GM19351 (cell line): ENCODE results near the gene NSL1.
A peak's percentile ranks its signal among the peaks of the same experiment; 100 is the strongest.
"Not testable (repeated sequence)": the region's sequence is repeated elsewhere in the genome, so short reads cannot be mapped to it uniquely, and the experiment has no call there.

Experiments
- ATAC-seq: cut with Tn5 transposase; IDR thresholded peaks from one replicate; pipeline ENCODE4 v1.9.1; 2021; ENCODE audit warnings: mild to moderate bottlenecking, moderate library complexity; ENCODE audit not compliant: unreplicated experiment

The NSL1 gene

DNA sequence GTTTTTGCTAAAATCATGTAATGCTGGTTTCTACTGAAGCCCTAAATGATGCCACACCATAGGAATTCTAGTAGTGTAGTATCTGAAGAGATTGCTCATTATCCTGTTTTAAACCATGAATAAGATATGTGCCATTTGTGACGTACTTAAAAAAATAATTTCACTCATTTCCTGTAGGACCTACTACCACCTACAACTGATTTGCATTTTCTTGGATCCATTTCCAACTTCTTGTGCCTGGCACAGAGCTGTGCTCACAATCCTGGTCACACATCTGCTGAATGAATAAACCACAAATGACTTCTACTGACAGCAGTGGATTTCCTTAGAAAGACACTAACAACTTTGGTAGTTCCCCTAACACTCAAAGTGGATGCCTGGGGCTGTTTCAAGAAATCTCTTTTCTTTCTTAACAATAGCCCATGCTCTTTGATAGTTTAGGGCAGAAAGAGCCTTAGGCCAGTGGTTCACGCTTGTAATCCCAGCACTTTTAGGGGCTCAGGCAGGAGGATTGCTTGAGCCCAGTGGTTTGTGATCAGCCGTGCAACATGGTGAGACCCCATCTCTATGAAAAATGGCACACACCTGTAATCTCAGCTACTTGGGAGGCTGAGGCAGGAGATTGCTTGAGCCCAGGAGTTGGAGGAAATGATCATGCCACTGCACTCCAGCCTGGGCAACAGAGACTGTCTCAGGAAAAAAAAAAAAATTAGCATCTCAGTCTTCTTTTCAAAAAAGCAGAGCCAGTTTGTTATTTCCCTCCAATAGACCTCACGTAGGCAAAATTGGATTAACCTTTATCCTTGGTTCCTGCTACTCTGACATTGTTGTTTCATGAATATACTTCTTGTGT is 78.9 kb downstream of the NSL1 start:
- ATAC-seq: no peak

DNA sequence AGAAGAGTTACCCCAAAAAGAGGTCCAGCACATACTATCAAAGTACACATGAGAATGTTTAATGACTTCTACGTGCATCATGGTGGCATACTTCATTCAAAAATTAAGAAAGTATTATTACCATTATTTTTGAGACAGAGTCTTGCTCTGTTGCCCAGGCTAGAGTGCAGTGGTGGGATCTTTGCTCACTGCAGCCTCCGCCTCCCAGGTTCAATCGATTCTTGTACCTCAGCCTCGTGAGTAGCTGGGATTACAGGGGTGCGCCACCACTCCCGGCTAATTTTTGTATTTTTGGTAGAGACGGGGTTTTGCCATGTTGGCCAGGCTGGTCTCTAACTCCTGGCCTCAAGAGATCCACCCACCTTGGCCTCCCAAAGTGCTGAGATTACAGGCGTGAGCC is 79.6 kb downstream of the NSL1 start:
- ATAC-seq: not testable (repeated sequence)

DNA sequence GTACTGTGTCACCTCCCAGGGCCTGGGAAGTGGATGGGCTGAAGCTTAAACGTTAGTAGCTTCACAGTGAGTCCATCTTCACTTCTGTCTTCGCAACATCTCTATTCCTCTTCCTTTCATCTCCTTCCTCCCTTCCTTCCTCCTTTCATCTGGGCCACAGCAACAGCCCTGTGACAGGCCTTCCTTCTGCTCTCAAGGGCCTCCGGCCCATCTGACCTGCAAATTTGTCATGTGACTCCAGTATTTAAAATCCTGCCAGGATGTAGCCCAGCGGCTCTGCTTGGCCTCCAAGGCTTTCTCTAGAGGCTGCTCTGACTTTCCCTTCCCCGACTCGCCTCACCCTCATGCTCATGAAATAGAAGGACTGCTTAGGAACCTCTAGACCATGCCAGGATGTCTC is 81.0 kb downstream of the NSL1 start:
- no peak for ATAC-seq

DNA sequence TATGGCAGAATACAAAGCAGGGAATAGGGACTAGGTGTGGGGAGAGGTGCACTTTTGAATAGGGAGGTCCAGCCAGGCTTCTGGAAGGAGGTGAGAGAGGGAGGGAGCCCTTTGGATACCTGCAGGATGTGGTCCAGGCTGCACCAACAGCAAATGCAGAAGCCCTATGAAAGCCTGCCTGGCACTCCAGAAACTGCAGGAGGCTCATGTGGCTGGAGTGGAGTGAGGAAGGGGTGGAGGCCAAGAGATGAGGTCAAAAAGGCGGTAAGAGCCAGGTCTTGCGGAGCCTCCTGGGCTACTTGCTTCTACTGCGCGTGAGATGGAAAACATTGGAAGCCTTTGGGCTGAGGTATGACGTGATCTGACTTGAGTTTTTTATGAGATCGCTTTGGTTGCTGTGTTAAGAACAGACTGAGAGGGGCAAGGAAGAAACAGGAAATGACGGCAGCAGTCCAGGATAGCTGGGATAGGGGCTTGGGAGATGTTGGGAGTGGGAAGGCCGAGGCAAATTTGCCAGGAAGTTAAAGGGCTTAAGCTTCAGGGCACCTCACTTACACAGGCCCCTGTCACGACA is 87.5 kb downstream of the NSL1 start:
- no peak for ATAC-seq

DNA sequence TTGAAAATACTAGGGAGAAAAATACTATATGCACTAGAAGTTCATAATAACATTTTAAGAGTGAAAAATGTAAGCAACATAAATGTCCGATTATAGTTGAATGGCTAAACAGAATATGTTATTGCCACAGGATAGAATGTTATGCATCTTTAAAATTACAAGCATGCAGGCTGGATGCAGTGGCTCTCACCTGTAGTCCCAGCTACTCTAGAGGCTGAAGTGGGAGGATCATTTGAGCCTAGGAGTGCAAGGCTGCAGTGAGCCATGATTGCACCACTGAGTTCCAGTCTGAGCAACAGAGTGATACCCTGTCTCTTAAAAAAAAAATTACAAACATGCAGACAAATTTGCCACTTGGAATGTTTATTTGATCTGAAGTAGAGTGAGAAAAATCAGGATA is 88.9 kb downstream of the NSL1 start:
- ATAC-seq: no peak

DNA sequence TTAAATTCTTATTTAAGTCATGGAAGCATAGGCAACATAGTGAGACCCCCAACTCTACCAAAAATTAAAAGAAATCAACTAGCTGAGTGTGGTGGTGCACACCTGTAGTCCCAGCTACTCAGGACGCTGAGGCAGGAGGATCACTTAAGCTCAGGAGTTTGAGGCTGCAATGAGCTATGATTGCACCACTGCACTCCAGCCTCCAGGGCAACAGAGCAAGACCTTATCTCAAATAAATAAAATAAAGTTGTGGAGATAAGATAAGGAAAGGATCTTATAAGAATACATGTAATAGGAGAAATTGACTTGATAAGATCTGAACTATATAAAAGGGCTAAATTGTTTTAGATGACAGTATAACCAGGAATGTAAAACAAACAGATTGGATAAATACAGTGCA is 89.7 kb downstream of the NSL1 start:
- ATAC-seq: no peak

DNA sequence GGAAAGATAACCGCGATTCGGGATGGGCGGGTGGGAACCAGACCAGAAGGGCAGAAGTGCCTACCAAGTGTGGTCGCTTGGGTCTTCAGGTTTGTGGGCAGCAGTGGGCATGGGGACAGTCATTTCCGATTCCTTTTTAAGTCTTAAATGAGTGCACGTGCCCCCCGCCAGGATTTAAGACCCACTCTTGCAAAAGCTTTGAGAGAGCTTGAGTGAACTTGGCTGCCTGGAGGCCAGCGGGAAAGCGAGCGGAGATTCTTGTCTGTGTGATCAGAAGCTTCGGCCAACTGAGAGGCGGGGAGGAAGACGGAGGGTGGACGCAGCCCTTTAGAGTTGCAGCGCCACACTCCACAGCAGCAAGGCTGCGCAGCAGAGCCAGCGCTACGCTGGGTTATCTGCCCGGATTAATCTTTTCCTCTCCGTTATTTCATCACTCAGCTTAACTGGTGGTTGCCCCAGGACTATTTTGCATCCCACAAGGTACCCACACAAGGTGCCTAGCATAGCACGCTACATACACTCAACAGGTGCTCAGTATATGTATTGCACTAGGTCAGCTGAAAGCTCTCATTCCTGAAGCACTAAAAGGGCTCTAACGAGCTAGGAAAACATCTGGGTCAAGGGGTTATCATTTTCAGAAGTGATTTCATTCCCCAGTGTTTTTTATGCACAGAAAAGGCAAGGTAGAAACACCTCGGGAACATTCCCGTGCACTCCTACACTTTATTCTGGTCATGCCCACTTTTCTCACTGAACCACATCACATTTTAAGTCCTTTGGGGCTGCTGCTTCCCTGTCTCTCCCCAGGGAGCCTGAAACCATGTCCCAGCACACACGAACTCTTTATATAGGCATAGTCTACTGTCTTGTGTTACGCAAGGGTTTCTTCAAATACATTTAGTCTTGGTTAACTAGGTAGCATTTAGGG is 90.4 kb downstream of the NSL1 start:
- ATAC-seq: peak; percentile 34

DNA sequence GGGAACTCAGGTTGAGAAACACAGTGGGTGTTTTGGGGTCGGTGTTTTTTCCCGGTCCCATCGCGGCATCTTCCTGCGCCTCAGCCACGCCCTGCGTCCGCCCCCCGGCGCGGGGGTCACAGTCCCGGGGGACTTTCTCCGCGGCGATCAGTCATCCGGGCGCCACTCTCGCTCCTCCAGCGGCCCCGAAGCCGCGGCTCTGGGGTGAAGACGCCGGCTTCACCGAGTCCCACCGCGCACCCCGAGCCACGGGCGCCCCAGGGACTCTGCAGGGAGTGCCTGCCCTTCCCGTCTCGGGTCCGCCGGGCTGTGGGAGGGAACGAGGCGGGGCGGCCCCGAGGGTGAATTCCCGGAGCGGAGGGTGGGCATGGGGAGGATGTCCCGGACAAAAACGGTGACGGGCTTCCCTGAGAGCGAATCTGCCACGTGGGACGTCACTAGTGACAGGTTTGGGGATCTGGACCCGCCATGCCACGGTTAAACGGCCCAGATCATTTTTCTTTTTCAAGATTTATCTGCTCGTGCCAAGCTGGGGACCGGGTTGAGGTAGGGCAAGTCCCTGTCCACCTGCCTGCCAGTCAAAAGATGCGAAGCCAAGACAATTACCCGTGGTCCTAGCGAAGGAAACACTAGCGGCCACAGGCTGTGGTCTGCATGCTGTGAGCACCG is 91.2 kb downstream of the NSL1 start:
- ATAC-seq: peak; percentile 26

DNA sequence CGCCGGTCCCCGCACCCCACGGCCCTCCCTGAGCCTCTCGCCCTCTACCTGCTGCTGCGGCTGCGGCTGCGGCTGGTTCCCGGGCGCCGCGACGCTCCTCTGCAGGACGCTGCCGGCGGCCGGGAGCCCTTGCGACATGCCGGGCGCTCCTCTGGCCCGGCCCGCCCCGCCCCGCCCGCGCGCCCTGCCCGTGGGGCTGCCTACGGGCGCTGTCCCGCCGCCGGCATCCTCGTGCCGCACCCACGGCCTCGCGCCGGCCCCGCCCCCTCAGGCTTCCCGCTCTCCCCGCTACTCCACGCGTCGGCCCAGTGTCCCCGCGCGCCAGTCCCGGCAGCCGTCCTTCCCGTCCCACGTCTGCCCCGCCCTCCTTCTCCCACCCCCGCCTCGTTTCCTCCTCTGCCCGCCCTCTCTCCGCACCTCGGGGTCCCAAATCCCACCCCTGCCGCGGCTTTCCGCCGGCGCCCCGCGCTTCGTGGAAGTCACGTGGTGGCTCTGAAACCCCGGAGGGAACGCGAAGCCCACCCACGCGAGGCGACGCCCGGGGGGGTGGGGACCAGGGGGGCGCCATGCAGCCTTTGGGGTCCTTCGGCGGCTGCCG is 91.9 kb downstream of the NSL1 start, which contains the start of gene BATF3:
Gene BATF3, minus strand, starts transcription at position 216 of the 598 bp plus-strand sequence. Its CDS starts 78 bp downstream, at position 138.
- ATAC-seq: peak; percentile 15

DNA sequence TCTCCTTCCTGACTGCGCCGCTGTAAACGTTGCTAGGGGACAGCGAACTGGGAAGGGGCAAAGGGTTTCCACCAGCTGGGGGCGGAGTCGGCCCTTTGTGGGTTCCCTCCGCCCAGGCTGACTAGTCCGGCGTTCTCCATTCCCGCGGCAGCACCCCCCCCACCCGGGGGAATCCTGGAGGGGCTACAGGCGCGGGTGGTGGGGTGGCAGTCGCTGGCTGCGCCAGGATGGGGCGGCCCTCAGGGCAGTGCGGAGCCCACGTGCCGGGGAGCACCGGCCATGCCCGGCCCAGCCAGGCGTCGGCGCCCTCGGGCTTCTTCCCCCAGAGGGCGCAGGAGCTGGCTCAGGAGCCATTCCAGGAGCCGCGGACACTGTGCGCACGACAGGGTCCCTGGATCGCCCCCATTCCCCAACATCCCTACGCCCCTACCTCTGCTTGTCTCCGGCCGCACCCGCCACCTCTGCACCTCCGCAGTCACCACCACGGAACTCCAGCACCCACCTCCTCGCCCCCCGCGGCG is 92.4 kb downstream of the NSL1 start:
- peak; percentile 51 for ATAC-seq

DNA sequence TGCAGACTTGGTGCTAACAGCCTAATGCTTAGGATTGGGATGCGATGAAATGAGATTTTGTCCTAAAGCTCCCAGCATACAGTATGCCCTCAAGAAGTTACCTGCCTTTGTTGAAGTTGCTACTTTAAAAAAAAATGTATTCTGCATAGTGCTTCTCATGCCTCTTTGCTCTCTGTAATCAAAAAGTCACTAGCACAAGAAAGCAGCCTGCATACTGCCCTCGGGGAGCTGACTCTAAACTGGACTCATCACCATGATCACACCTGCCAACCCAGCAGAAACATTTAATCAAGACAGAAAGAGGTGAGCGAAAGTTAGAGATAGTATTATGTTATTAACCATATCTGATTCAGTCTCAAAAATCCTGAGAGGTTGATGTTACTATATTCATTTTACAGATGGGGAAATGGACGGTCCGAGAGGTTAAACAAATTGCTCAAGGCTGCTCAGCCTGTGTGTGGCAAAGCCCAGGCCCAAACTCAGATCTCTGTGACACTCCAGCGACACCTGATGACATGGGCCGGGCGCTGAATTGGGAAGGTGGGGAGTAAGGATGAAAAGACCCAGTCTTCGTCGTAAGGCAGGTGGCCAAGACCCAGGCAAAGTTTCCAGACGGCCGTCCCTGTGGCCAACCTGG is 93.0 kb downstream of the NSL1 start:
- ATAC-seq: peak; percentile 8

DNA sequence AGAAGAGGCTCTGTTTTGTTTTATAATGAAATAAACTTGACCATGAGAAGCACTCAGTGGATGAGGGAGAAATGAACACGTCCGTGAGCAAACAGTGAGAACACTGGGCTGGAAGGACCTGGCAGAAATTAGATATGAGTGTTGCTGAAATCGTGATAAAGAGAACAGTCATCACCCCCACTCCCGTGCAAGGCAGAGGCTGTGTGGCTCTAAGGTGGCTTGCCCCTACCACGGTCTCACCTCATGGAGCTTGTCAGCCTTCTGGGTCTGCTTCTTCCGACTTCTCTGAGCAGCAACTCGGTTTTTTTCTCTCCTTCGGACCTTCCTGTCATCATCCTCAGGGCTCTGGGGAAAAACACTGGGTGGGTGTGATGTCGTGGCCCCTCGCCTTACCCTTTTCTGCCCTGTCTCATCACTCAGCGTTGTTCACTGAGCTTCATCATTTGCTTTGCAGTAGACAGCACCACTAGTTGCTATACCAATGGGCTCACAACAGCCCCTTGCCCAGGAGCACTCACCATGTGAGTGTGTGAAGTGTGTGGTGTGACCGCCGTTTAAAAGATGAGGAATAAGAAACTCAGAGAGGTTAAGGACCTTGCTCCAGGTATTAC is 94.8 kb downstream of the NSL1 start:
- ATAC-seq: no peak

DNA sequence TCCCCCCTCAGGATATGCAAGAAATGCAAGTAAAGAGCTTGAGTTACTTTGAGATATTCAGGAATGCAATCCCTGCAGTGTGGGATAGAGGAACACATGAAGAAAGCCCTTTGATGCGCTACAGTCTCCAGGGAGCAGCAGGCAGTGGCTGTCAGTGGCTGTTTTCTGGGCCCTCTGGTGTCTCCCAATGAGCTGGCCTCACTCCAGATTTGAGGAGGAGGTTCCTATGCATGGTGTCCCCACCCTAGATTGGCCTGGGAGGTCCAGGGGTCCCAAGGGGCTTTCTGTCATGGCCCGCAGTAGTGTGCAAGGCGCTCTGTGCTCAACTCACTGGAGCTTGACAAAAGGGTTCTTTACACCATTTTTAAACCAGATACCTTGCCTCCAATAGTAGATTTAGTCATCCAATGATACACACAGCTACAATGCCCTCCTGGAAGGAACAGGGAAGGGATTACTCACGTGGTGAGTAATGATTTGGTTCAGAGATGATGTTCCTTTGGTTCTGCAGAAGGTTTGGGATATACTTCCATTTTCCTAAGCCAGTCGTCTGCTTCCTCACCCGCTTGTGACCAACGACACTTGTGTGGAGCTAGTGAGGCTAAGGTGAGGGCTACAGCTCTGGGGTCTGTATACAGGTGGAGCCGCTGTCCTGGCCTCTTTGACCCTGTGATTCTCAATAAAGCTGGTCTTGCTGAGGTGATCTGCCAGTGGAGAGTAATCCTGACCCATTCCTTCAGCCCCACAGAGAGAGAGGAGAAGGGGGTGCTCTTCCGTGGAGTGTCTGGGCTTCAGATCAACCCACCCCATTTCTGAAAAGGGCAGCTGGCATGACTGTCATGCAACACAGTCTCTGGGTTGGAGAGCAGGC is 98.6 kb downstream of the NSL1 start:
- ATAC-seq: no peak

DNA sequence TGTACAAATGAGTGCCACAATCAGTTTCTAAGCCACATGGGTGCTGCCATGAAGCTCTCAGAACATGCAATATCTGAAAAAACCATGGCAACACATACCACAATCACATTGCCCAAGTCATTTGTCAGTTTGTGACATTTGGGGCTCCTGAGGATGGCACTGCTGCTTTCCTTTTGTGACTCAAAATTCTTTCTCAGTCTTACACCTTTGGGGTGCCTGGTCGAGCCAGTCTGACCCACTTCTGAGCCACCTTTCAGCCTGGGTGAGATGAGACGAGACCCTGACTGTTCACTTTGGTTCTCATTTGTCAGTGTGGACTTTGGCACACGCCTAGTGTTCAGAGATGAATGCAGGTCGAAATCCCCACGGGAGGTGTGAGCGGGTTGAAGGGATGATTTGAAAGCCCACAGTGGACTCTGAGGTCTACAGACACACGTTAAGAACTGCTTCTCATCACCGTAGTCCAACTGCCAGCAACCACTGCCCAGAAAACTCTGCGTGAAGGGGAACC is 100.0 kb downstream of the NSL1 start:
- peak; percentile 45 for ATAC-seq

DNA sequence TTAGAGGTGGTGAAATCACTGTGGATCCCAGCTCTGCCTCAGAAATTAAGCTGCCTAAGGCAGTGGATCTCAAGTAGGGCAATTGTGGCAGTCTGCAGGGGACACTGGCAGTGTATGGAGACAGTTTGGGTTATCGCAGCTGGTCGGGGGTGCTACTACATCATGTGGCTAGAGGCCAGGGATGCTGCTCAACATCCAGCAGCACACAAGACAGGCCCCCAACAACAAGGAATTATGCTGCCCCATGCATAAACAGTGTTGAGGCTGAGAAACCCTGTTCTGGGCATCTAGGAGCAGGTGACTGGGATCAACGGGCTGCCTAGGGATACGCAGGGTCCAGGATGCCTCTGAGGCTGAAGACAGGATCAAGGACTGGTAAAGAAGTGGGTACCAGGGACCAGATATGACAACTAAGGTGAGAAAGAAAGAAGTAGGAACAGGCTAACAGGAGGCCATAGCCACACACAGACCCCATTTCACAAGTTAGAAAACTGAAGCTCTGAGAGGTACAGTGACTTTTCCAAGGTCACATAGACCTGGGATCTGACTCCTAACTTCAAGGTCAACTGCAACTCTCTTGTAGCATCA is 100.7 kb downstream of the NSL1 start:
- ATAC-seq: no peak

DNA sequence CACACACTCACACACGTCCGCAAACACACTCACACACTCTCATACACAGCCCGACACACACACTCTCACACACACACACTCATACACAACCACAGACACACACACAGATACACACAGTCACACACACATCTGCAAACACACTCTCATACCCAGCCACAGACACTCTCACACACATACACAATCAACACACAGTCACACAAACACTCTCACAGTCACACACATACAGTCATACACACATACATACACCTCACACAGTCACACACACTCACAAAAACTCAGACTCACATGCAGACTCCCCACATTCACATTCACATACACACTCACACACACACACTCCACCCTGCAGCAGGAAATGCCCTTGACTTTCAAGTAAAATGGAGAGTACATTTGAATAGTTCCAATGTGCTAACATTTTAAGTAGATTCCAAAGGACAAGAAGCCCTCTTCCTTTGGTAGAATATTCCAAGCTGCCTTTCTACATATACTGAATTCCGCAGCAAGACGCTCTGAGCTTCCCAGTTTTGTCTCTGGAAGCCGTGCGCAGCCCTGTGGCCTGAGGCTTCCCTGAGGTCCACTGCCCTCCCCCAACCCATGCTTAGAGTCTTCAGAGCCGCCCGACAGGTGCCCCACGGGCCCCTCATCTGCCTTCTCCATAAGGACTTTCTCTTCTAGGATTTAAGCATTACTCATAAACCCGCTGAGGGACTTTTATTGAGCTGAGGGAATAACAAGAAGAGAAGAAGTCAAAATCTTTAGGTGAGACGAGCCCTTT is 101.6 kb downstream of the NSL1 start:
- no peak for ATAC-seq

DNA sequence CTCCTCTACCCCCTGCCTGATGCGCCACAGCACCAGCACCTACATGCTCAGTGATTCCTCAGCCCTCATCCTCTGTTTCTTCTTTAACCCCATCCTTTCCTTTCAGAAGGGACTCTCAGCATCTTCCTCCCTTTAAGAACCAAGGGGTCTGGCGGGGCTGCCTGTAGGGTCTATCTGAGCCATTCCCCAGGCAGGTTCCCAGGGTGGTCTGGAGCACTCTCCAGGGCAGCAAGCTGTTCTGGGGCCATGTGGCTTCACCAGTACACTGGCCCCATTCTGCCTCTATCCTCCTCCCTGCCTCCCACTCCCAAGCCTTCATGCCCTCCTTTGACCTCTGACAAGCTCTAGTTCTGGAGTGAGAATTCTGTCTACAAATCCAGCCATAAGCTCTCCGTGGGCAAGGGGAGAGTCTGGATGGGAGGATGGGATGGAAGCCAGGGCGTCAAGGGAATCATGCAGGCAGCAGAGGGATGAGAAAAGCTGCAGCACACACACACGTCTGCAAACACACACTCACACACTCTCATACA is 102.3 kb downstream of the NSL1 start:
- ATAC-seq: no peak
